Measurements from ENCODE around the gene SORBS1.

DNA sequence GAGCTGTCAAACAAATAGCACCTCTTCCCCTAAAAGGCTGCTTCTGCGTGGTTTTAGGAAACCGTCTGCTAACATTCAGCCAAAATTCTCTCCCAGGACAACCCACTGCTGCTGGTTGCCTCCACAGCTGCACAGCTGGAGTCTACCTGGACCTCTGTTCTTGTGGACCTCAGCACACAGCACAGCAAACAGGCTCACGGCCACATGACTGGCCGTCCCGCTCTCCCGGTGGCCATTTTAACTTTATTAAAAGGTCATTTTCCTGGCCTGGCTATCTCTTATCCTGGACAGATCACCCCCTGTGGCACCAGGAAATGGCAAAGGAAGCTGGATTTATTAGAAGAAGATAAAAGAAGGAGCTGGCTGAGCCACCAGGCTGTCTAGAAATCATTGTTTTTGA lies 27.6 kb downstream of the SORBS1 start:
- TF ChIP-seq, protein P1, sequence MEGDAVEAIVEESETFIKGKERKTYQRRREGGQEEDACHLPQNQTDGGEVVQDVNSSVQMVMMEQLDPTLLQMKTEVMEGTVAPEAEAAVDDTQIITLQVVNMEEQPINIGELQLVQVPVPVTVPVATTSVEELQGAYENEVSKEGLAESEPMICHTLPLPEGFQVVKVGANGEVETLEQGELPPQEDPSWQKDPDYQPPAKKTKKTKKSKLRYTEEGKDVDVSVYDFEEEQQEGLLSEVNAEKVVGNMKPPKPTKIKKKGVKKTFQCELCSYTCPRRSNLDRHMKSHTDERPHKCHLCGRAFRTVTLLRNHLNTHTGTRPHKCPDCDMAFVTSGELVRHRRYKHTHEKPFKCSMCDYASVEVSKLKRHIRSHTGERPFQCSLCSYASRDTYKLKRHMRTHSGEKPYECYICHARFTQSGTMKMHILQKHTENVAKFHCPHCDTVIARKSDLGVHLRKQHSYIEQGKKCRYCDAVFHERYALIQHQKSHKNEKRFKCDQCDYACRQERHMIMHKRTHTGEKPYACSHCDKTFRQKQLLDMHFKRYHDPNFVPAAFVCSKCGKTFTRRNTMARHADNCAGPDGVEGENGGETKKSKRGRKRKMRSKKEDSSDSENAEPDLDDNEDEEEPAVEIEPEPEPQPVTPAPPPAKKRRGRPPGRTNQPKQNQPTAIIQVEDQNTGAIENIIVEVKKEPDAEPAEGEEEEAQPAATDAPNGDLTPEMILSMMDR (IDR thresholded peaks at IDR 0.05; ENCODE audit: insufficient read depth, low read length): no peak
- TF ChIP-seq, protein P2, sequence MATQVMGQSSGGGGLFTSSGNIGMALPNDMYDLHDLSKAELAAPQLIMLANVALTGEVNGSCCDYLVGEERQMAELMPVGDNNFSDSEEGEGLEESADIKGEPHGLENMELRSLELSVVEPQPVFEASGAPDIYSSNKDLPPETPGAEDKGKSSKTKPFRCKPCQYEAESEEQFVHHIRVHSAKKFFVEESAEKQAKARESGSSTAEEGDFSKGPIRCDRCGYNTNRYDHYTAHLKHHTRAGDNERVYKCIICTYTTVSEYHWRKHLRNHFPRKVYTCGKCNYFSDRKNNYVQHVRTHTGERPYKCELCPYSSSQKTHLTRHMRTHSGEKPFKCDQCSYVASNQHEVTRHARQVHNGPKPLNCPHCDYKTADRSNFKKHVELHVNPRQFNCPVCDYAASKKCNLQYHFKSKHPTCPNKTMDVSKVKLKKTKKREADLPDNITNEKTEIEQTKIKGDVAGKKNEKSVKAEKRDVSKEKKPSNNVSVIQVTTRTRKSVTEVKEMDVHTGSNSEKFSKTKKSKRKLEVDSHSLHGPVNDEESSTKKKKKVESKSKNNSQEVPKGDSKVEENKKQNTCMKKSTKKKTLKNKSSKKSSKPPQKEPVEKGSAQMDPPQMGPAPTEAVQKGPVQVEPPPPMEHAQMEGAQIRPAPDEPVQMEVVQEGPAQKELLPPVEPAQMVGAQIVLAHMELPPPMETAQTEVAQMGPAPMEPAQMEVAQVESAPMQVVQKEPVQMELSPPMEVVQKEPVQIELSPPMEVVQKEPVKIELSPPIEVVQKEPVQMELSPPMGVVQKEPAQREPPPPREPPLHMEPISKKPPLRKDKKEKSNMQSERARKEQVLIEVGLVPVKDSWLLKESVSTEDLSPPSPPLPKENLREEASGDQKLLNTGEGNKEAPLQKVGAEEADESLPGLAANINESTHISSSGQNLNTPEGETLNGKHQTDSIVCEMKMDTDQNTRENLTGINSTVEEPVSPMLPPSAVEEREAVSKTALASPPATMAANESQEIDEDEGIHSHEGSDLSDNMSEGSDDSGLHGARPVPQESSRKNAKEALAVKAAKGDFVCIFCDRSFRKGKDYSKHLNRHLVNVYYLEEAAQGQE (IDR thresholded peaks at IDR 0.05; ENCODE audit: insufficient replicate concordance, low read depth): no peak
- TF ChIP-seq GABPA (IDR thresholded peaks at IDR 0.05; ENCODE audit: low read depth): no peak
